IMR-90 (cell line): ENCODE results near the gene PF4V1.

Source experiments
- BHLHE40 ChIP-seq: fragments of 150-350 bp; IDR thresholded peaks from 2 replicates; pipeline ENCODE4 v1.6.1; 2016; ENCODE audit warnings: mild to moderate bottlenecking, low read depth, low read length
- MAZ ChIP-seq: IDR thresholded peaks from 2 replicates; pipeline ENCODE4 v1.6.1; 2012; ENCODE audit warnings: low read depth, mild to moderate bottlenecking, low read length, improper control_type of control experiment, moderate library complexity, borderline replicate concordance
- MXI1 ChIP-seq: IDR thresholded peaks from 2 replicates; pipeline ENCODE4 v1.6.1; 2012; ENCODE audit warnings: low read depth, mild to moderate bottlenecking, low read length, moderate library complexity, borderline replicate concordance
- POLR2A ChIP-seq: IDR thresholded peaks from 2 replicates; pipeline ENCODE4 v1.6.1; 2012; ENCODE audit warnings: mild to moderate bottlenecking, low read depth, low read length
- RAD21 ChIP-seq: IDR thresholded peaks from 2 replicates; pipeline ENCODE4 v1.6.1; 2012; ENCODE audit warnings: low read length, improper control_type of control experiment
- SMC3 ChIP-seq: fragments of 150-350 bp; IDR thresholded peaks from 2 replicates; pipeline ENCODE4 v1.6.1; 2016; ENCODE audit warnings: low read depth, mild to moderate bottlenecking, antibody characterized with exemption, low read length, moderate library complexity
- TF ChIP-seq, protein P1 (sequence below): conservative IDR thresholded peaks from 2 replicates; pipeline ENCODE4 v1.5.1; 2012; ENCODE audit warnings: mild to moderate bottlenecking, low read depth, low read length, improper control_type of control experiment
- TF ChIP-seq, protein P2 (sequence below): fragments of 150-350 bp; IDR thresholded peaks from 2 replicates; pipeline ENCODE4 v1.6.1; 2016; ENCODE audit warnings: low read depth, mild to moderate bottlenecking, low read length, moderate library complexity, borderline replicate concordance
- TF ChIP-seq, protein P3 (sequence below): fragments of 150-350 bp; IDR thresholded peaks from 2 replicates; pipeline ENCODE4 v1.6.1; 2017; ENCODE audit warnings: mild to moderate bottlenecking, antibody characterized with exemption, low read length, low read depth

DNA sequence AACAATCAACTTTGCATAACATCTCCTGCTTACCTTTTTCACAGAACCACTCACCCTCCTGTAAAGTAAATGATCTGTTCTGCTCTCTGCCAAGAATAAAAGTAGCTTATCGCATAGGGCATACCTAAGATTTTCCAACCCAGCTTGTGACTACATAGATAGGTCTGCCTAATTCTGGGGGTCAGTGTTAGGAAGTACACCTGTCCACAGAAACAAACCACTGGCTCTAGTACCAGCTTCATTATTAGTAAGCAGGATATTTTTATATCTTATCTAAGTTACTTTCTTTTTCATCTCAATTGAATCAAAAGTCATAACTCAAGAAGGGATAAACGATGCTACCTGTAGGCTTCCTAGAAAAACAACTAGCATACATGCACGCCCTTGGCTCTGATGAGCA lies 39.9 kb downstream of the PF4V1 start:
- no peak for TF ChIP-seq RAD21
- TF ChIP-seq, protein P1, sequence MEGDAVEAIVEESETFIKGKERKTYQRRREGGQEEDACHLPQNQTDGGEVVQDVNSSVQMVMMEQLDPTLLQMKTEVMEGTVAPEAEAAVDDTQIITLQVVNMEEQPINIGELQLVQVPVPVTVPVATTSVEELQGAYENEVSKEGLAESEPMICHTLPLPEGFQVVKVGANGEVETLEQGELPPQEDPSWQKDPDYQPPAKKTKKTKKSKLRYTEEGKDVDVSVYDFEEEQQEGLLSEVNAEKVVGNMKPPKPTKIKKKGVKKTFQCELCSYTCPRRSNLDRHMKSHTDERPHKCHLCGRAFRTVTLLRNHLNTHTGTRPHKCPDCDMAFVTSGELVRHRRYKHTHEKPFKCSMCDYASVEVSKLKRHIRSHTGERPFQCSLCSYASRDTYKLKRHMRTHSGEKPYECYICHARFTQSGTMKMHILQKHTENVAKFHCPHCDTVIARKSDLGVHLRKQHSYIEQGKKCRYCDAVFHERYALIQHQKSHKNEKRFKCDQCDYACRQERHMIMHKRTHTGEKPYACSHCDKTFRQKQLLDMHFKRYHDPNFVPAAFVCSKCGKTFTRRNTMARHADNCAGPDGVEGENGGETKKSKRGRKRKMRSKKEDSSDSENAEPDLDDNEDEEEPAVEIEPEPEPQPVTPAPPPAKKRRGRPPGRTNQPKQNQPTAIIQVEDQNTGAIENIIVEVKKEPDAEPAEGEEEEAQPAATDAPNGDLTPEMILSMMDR: no peak
- TF ChIP-seq, protein P2, sequence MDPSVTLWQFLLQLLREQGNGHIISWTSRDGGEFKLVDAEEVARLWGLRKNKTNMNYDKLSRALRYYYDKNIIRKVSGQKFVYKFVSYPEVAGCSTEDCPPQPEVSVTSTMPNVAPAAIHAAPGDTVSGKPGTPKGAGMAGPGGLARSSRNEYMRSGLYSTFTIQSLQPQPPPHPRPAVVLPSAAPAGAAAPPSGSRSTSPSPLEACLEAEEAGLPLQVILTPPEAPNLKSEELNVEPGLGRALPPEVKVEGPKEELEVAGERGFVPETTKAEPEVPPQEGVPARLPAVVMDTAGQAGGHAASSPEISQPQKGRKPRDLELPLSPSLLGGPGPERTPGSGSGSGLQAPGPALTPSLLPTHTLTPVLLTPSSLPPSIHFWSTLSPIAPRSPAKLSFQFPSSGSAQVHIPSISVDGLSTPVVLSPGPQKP: no peak
- no peak for TF ChIP-seq MAZ
- TF ChIP-seq POLR2A: no peak
- no peak for TF ChIP-seq SMC3
- TF ChIP-seq, protein P3, sequence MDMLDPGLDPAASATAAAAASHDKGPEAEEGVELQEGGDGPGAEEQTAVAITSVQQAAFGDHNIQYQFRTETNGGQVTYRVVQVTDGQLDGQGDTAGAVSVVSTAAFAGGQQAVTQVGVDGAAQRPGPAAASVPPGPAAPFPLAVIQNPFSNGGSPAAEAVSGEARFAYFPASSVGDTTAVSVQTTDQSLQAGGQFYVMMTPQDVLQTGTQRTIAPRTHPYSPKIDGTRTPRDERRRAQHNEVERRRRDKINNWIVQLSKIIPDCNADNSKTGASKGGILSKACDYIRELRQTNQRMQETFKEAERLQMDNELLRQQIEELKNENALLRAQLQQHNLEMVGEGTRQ: no peak
- TF ChIP-seq MXI1: no peak
- TF ChIP-seq BHLHE40: no peak
